ENCODE measurements around the gene COQ9.
"Not testable (repeated sequence)": the region's sequence is repeated elsewhere in the genome, so short reads cannot be mapped to it uniquely, and the experiment has no call there.

- TF ChIP-seq POLR2A (IDR thresholded peaks at IDR 0.05; ENCODE audit: borderline replicate concordance, extremely low read depth, insufficient read depth, insufficient read length); CTCF (IDR thresholded peaks at IDR 0.05 in 2 of 3, conservative IDR thresholded peaks at IDR 0.05 in 1 of 3; ENCODE audit: borderline replicate concordance in 1 of 3, insufficient read depth in 1 of 3, low read depth in 2 of 3, low read length in 2 of 3); YY1 (IDR thresholded peaks at IDR 0.05; ENCODE audit: extremely low read depth, insufficient replicate concordance, low read depth, low read length); SRF (IDR thresholded peaks at IDR 0.05; ENCODE audit: low read depth); RAD21 (IDR thresholded peaks at IDR 0.05; ENCODE audit: low read depth); CEBPB (IDR thresholded peaks at IDR 0.05; ENCODE audit: low read depth): not testable (repeated sequence)
These were observed 7.3 kb upstream of the COQ9 start for GRCh38 chr16:57439947-57440346.
